ENCODE data around the gene PIK3C2G. TPM values are rescaled to one million over a fixed set of nuclear protein-coding genes. Genes with fewer than 3 reads are reported as not detected.

Gene PIK3C2G
- total RNA-seq, 1 experiment from 2014 or later = not detected

GRCh38 chr12:18294889-18295288 is 33.6 kb downstream of the PIK3C2G start:
- H2BK20ac ChIP-seq (ENCODE audit: low read depth, low read length, poor library complexity, severe bottlenecking) = no peak overlapping the region
- H3K27me3 ChIP-seq (ENCODE audit: insufficient read depth, low read length) = no peaks in the 10 kb centered on the region
- H2AK5ac ChIP-seq (ENCODE audit: insufficient read length, low read length) = no peak overlapping the region
- no peak overlapping the region for H2BK15ac ChIP-seq (ENCODE audit: low read depth, low read length)
- H3K9ac ChIP-seq (ENCODE audit: extremely low read depth, insufficient read length, low read length) = no peak overlapping the region
- H3K4me1 Mint-ChIP-seq = peaks cover 40 to 43% of the 10 kb centered on the region in 2 experiments
- H2BK5ac ChIP-seq (ENCODE audit: insufficient read length, low read length) = no peak overlapping the region
- no peaks in the 10 kb centered on the region for H3K23me2 ChIP-seq (ENCODE audit: insufficient read length, low read depth, low read length, poor library complexity, severe bottlenecking)
- H3K4me1 ChIP-seq (ENCODE audit: insufficient read depth, low read length) = no peaks in the 10 kb centered on the region
- H3K9me3 ChIP-seq (ENCODE audit: control insufficient read depth, low read depth, low read length) = no peaks in the 10 kb centered on the region
- no peak overlapping the region for H3K4ac ChIP-seq (ENCODE audit: low read depth, low read length)
- H3K79me2 ChIP-seq (ENCODE audit: insufficient read depth, low read length) = no peaks in the 10 kb centered on the region
- no peak overlapping the region for H4K91ac ChIP-seq (ENCODE audit: insufficient read length, low read depth, low read length)
- H3K9me3 Mint-ChIP-seq = no peaks in the 10 kb centered on the region
- no peaks in the 10 kb centered on the region for H4K20me1 ChIP-seq (ENCODE audit: control insufficient read depth, insufficient read depth, insufficient read length)
- H3K14ac ChIP-seq (ENCODE audit: insufficient read depth, low read length) = no peak overlapping the region
- no peak for TF ChIP-seq CTCF (conservative IDR thresholded peaks at IDR 0.05)
- H3K23ac ChIP-seq (ENCODE audit: insufficient read length, low read depth, low read length) = no peak overlapping the region
- H3K18ac ChIP-seq (ENCODE audit: insufficient read length, low read depth, low read length) = no peak overlapping the region
- no peak overlapping the region for H2AFZ ChIP-seq (ENCODE audit: low read length)
- H3K27me3 Mint-ChIP-seq (ENCODE audit: low read depth) = no peaks in the 10 kb centered on the region
- H2BK12ac ChIP-seq (ENCODE audit: insufficient read length, low read depth, low read length) = no peak overlapping the region
- H4K5ac ChIP-seq (ENCODE audit: insufficient read length, low read depth, low read length) = no peak overlapping the region
- H2BK120ac ChIP-seq (ENCODE audit: low read depth, low read length, poor library complexity, severe bottlenecking) = no peak overlapping the region
- H3K4me2 ChIP-seq (ENCODE audit: insufficient read depth, insufficient read length, low read length) = no peak overlapping the region
- no peak for DNase-seq
- H3K36me3 Mint-ChIP-seq (ENCODE audit: insufficient read depth in 1 of 3, low read depth in 3 of 3) = no peaks in the 10 kb centered on the region
- H3K27ac Mint-ChIP-seq = no peak overlapping the region
- no peak overlapping the region for H3K4me3 Mint-ChIP-seq
- H3K56ac ChIP-seq (ENCODE audit: insufficient read length, low read depth, low read length) = no peak overlapping the region
- no peaks in the 10 kb centered on the region for H3K79me1 ChIP-seq (ENCODE audit: insufficient read depth, low read depth, low read length, poor library complexity, severe bottlenecking)
- H4K8ac ChIP-seq (replicated peaks; ENCODE audit: insufficient read length, low read depth, low read length) = no peak overlapping the region
- H3K27ac ChIP-seq (ENCODE audit: insufficient read length, low read depth, low read length) = no peak overlapping the region
- no peak overlapping the region for H3T11ph ChIP-seq (ENCODE audit: low read length)
